Measurements from ENCODE around the gene PDE6A. TPM values are rescaled to one million over a fixed set of nuclear protein-coding genes. Genes with fewer than 3 reads are reported as not detected.

Gene PDE6A
- total RNA-seq, 2 donors from 2014 or later, result not detected

DNA sequence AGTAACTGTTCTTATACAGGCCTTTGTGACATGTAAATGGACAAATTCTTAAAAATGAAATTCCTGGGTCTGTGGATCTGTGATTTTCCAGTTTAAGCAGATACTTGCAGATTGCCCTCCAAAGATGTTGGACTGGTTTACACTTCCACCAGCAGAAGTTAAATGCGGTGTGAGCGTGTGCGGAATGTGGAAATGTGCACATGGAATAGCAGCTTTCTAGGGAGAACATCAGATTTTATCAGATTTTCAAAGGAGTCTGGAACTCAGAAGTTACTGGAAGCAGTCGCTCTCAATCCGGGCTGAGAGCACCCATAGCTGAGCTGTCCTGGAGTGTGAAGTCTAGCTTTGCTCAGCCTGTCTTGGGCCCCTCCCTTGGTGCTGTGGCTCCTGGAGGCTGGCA is 117.0 kb downstream of the PDE6A start:
- WGBS, 2 donors, result 92 to 94% methylated on average over 5 of the region's 5 CpGs
- no peak for TF ChIP-seq POLR2A (IDR thresholded peaks at IDR 0.05)
- TF ChIP-seq, protein P1, sequence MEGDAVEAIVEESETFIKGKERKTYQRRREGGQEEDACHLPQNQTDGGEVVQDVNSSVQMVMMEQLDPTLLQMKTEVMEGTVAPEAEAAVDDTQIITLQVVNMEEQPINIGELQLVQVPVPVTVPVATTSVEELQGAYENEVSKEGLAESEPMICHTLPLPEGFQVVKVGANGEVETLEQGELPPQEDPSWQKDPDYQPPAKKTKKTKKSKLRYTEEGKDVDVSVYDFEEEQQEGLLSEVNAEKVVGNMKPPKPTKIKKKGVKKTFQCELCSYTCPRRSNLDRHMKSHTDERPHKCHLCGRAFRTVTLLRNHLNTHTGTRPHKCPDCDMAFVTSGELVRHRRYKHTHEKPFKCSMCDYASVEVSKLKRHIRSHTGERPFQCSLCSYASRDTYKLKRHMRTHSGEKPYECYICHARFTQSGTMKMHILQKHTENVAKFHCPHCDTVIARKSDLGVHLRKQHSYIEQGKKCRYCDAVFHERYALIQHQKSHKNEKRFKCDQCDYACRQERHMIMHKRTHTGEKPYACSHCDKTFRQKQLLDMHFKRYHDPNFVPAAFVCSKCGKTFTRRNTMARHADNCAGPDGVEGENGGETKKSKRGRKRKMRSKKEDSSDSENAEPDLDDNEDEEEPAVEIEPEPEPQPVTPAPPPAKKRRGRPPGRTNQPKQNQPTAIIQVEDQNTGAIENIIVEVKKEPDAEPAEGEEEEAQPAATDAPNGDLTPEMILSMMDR (IDR thresholded peaks at IDR 0.05), result no peak
- Histone ChIP-seq H3K4me3 (no peak overlapping the region), H3K27me3 (no peaks in the 10 kb centered on the region), H3K4me1 (no peaks in the 10 kb centered on the region), H3K27ac (no peak overlapping the region), H3K36me3 (replicated peaks in 1 of 2; ENCODE audit: insufficient read depth in 1 of 2, low read depth in 2 of 2) (no peaks in the 10 kb centered on the region), H3K9me3 (no peaks in the 10 kb centered on the region)
- ATAC-seq (no peak), DNase-seq (no peak)
- intact Hi-C loops (cut with DNase I), result no loop called here

DNA sequence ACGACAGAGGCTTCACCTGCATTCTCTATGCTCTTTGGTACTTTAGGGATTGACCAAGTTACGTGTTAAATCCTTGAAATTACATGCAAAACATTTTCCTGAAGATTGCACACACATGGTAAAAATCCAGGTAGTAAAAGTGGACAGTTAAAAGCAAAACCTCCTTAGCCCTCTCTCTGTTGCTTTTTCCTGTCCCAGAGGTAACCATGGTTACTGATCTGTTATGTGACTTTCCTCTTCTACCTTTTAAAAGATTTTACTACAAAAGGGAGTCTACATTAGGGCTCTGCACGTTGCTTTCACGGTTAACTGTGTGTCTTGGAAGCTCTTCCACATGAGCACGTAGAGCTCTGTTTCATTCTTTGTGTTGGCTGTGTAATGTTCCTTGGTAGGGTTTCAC is 117.5 kb downstream of the PDE6A start:
- intact Hi-C loops (cut with DNase I), result no loop called here
- Histone ChIP-seq H3K27ac (no peak overlapping the region), H3K9me3 (no peaks in the 10 kb centered on the region), H3K36me3 (replicated peaks in 1 of 2; ENCODE audit: insufficient read depth in 1 of 2, low read depth in 2 of 2) (no peaks in the 10 kb centered on the region), H3K4me3 (no peak overlapping the region), H3K4me1 (no peaks in the 10 kb centered on the region), H3K27me3 (no peaks in the 10 kb centered on the region)
- DNase-seq, result no peak
- 82 to 90% methylated on average over 5 of the region's 5 CpGs for WGBS, 2 donors
- TF ChIP-seq POLR2A (IDR thresholded peaks at IDR 0.05), result no peak
- TF ChIP-seq, protein P1 (IDR thresholded peaks at IDR 0.05), result no peak
- no peak for ATAC-seq

DNA sequence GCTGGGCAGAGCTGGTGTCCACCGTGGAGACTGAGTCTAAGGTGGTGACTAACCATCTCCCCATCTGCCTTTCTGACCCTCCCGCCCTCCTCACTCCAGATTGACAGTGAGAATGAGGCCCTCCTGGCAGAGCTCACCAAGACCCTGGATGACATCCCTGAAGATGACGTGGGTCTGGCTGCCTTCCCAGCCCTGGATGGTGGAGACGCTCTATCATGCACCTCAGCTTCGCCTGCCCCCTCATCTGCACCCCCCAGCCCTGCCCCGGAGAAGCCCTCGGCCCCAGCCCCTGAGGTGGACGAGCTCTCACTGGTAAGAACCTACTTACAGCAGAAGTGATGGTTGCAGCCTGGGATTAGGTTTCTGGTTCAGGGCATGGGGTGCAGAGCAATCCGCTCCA is 118.0 kb downstream of the PDE6A start:
- no peak overlapping the region for H3K27ac ChIP-seq
- intact Hi-C loops (cut with DNase I), result no loop called here
- WGBS, 2 donors, result 89 to 100% methylated on average over 2 to 9 of the region's 9 CpGs
- no peak for ATAC-seq
- no peaks in the 10 kb centered on the region for H3K4me1 ChIP-seq
- H3K27me3 ChIP-seq, result no peaks in the 10 kb centered on the region
- DNase-seq, result no peak
- no peak overlapping the region for H3K4me3 ChIP-seq
- no peaks in the 10 kb centered on the region for H3K9me3 ChIP-seq
- no peaks in the 10 kb centered on the region for H3K36me3 ChIP-seq (replicated peaks in 1 of 2; ENCODE audit: insufficient read depth in 1 of 2, low read depth in 2 of 2)
- no peak for TF ChIP-seq POLR2A (IDR thresholded peaks at IDR 0.05)
- TF ChIP-seq, protein P1 (IDR thresholded peaks at IDR 0.05), result no peak

DNA sequence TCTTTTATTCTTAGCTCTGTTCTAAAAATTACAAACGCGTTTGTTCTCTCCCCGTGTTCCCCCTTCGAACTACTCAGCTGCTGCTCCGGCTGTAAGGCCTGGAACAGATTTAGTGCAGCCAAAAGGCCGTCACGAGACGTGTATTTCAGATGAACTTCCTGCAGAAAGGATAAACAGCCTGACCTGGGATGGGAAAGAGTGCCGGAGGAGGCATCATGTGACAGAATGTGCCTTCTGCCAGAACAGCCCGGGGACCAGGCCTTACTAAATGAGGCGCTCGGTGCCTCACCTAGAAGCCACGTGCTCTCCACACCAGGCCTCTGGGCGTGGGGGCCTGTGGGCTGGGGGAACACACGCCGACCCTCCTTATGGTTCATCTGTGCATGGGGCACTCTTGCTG is 119.7 kb downstream of the PDE6A start:
- H3K27ac ChIP-seq, result no peak overlapping the region
- ATAC-seq (no peak), DNase-seq (peak in 1 of 4 donors; percentile 22)
- H3K4me3 ChIP-seq, result no peak overlapping the region
- intact Hi-C loops (cut with DNase I), result no loop called here
- 79 to 90% methylated on average over 16 of the region's 16 CpGs for WGBS, 2 donors
- H3K27me3 ChIP-seq, result no peaks in the 10 kb centered on the region
- no peaks in the 10 kb centered on the region for H3K9me3 ChIP-seq
- H3K4me1 ChIP-seq, result no peaks in the 10 kb centered on the region
- TF ChIP-seq, protein P1 (IDR thresholded peaks at IDR 0.05), result no peak
- TF ChIP-seq POLR2A (IDR thresholded peaks at IDR 0.05), result no peak
- no peaks in the 10 kb centered on the region for H3K36me3 ChIP-seq (replicated peaks in 1 of 2; ENCODE audit: insufficient read depth in 1 of 2, low read depth in 2 of 2)

DNA sequence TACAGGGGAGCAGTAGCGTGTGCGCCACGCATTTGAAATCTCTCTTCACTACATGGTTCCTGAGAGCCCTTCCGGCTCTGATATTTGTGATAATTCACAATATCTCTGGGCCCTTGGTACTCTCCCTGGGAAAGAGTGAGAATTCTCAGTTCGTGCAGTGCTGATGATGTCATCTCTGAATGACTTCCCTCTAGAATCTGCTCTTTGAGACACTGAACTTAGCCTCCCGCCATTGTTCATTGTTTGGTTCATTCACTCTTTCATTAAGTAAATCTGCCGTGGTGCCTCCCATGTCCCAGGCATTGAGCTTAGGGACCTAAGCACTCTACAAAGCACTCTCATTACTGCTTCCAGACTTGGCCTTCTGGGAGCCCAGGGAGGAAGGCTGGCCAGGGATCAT is 120.5 kb downstream of the PDE6A start:
- no peak for TF ChIP-seq POLR2A (IDR thresholded peaks at IDR 0.05)
- TF ChIP-seq, protein P1 (IDR thresholded peaks at IDR 0.05), result no peak
- 88 to 90% methylated on average over 7 of the region's 7 CpGs for WGBS, 2 donors
- Histone ChIP-seq H3K36me3 (replicated peaks in 1 of 2; ENCODE audit: insufficient read depth in 1 of 2, low read depth in 2 of 2) (no peaks in the 10 kb centered on the region), H3K27me3 (no peaks in the 10 kb centered on the region), H3K4me3 (no peak overlapping the region), H3K27ac (peak overlapping the region in 1 of 4 donors; percentile 3), H3K9me3 (no peaks in the 10 kb centered on the region), H3K4me1 (no peaks in the 10 kb centered on the region)
- no peak for ATAC-seq
- DNase-seq, result no peak
- intact Hi-C loops (cut with DNase I), result no loop called here
